Measurements from ENCODE around the gene TNFRSF8.
"Not testable (repeated sequence)": the region's sequence is repeated elsewhere in the genome, so short reads cannot be mapped to it uniquely, and the experiment has no call there.

The TNFRSF8 gene

DNA sequence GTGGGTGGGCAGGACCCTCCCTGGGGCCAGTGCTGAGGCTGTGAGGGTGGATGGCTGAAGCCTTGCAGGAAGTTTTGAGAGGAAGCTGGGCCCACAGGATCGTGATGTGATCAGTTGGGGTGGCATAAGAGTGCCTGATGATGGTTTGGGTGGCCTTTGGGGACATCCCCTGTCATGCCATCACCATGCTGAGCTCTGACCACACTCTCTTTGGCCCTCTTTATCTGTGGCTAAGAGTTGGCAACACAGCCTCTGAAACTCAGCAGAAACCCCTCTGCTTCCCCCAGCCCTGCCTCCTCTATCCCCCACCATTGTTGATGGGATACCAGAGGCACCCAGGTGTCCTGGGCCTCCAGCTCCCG is 24.0 kb upstream of the TNFRSF8 start:
- DNase-seq: no peak

DNA sequence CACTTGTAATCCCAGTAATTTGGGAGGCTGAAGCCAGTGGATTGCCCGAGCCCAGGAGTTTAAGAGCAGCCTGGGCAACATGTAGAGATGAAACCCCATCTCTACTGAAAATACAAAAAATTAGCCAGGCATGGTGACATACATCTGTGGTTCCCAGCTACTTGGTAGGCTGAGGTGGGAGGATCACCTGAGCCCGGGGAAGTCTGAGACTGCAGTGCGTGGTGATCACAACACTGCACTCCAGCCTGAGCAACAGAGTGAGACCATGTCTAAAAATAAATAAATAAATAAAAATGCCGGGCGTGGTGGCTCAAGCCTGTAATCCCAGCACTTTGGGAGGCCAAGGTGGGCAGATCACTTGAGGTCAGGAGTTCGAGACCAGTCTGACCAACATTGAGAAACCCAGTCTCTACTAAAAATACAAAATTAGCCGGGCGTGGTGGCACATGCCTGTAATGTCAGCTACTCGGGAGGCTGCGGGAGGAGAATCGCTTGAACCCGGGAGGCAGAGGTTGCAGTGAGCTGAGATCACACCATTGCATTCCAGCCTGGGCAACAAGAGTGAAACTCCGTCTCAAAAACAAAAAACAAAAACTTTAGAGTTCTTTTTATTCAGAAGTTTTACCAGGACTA is 23.2 kb upstream of the TNFRSF8 start:
- not testable (repeated sequence) for DNase-seq

DNA sequence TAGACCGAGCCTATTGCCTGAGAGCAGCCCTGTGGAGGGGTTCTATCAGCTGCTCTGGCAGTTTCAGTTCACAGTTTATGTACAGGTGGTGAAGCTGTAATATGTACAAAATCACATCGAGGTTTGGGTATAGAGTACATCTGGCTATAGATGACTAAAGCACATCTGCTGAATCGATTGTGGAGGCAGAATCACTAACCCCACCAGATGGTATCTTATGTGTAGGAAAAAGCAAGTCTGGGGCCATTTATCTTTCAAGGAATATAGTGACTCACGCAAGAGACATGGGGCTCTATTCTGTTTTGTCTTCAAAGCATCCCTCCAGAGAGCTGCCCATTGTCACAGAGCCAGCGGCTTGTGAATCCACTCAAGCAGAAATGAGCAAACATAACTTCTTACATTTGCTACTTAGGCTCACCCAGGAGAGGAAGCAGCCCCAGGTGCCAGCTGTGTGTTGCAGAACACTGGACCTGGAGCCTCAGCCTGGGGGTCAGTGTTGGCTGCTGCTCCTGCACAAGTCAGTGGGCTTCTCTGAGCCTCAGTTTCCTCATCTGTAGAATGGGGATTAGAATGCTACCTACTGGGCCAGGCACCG is 22.5 kb upstream of the TNFRSF8 start:
- DNase-seq: no peak

DNA sequence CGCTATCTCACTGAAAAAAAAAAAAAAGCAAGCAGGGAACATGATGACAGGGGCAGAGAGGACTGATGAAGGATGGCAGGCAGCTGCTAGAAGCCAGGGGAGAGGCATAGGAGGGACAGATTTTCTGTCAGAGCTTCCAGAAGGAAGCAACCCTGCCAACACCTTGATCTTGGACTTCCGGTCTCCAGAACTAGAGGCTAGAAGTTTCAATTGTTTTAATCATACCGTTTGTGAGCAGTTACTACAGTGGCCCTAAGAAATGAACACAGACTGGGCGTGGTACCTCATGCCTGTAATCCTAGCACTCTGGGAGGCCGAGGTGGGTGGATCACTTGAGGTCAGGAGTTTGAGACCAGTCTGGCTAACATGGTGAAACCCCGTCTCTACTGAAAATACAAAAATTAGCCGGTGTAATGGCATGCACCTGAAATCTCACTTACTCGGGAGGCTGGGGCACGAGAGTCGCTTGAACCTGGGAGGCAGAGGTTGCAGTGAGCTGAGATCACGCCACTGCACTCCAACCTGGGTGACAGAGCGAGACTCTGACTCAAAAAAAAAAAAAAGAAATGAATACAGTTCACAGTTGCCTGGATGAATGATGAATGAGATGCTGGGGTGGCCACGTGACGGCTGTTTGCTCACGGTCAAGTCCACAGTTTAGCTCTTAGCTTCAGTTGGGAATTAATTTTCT is 18.8 kb upstream of the TNFRSF8 start:
- not testable (repeated sequence) for DNase-seq

DNA sequence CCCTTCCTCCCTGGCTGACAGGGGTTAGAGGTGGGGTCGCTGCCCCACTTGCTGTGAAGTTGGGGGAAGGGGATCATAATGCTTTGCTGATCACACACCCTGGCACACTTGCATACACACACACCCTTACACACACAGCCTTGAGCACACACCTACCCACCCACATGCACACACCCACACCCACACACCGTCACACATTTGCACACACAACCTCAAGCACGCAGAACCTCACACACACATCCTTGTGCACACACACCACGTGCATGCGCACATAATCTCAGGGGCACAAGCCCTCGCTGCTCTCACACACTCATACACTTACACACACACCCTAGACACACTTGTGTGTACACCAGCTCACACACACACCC is 16.4 kb upstream of the TNFRSF8 start:
- DNase-seq: no peak

DNA sequence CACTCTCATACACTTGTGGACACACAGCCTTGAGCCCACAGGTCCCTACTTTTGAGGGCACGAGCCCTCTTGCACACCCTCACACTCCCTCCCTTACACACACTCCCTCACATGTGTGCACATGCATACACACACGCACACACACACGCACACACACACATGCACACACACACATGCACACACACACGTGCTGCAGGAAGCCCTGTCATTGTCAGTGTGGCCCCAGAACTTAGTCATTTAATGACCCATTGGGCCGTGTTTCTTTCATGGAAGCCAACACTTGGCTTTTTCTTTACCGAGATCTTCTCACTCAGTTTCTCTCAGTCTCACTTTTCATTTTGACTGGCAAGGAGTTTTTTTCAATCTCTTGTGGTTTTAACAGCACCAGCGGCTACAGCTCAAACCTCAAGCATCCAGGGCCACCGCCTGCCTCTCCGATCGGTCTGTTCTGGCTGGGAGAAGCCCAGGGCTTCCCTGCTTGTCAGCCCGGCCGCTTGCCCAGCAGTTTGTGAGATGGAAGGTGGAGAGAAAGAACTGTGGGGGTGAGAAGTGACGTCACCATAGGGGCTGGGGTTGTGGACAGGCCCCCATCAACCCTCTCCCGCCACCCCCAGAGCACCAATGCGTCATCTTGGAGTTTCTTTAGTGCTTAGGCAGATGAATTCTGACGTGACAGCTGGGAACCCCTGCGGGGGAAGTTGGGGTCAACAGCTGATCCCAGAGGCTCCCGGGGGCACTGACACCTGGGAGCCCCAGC is 15.8 kb upstream of the TNFRSF8 start:
- no peak for DNase-seq

DNA sequence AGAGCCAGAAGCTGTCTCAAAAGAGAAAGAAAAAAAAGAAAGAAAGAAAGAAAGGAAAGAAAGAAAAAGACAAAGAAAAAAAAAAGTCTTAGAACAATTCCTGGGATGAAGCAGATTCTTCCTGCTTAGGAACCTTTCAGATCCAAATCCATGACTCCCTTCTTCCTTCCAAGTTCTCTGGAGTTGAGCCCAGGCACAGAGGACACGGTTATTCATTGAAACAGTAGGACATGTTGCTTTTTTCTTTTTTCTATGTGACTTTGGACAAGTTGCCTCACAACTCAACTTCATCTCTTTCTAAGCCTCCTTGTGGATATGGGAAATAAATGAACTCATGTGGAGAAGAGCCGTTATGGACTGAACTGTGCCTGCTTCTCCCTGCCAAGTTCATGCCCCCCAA is 14.7 kb upstream of the TNFRSF8 start:
- DNase-seq: no peak

DNA sequence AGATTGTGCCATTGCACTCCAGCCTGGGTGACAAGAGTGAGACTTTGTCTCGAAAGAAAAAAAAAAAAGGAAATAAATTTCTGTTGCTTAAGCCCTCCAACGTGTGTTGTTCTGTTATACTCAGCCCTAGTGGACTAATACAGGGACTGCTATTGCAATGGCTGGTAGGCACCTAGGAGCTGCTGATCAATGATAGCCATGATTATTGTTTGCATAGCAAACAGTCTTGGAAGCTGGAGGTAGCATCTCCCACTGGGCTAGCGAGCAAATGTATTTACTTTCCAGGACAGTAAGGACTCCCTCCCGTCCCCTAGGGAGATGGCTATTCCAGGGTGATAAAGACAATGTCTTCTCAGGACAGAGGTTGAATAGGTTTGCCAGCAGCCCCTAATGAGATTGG is 13.5 kb upstream of the TNFRSF8 start:
- no peak for DNase-seq

DNA sequence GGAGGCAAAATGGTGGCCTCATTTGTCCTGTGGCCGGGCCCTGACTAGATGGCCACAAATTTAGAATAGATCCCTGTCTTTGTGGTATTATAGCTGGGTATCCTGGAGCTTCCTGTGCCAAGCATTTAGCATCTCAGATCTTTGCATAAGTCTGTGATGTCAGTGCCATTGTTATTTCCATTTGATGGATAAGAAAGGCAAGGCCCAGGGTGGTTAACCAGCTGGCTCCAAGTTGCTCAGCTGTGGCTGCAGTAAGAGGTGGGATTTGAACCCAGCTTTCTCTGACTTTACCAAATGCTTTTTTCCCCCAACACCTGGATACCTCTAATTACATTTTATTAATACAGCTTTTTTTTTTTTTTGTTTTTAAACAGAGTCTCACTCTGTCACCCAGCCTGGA is 11.7 kb upstream of the TNFRSF8 start:
- DNase-seq: no peak

DNA sequence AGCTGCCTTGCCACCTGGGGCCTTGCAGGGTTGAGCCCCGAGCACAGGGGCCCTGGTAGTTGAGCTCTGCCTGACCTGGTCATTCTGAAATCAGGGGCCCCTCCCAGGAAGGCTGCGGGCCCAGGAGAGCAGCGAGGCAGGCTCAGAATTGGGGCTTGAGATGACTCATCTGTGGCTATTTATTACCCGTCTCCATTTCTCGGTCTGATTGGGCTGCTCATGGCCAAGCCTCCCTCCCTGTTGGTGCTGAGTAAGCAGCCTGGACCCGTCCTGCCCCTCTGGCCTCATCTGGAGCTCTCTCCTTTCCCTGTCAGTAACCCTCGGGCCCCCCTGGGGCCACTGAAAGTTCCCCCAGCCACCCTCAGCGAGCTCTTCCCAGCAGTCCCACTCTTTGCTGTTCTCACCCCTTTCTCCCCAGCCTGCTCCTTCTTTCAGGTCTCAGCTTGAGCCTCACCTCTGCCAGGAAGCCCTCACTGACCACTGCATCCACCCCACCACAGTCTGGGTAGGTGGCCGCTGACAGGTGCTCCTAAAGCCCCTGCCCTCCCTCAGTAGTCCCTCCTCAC is 11.0 kb upstream of the TNFRSF8 start:
- peak; percentile 48 for DNase-seq

DNA sequence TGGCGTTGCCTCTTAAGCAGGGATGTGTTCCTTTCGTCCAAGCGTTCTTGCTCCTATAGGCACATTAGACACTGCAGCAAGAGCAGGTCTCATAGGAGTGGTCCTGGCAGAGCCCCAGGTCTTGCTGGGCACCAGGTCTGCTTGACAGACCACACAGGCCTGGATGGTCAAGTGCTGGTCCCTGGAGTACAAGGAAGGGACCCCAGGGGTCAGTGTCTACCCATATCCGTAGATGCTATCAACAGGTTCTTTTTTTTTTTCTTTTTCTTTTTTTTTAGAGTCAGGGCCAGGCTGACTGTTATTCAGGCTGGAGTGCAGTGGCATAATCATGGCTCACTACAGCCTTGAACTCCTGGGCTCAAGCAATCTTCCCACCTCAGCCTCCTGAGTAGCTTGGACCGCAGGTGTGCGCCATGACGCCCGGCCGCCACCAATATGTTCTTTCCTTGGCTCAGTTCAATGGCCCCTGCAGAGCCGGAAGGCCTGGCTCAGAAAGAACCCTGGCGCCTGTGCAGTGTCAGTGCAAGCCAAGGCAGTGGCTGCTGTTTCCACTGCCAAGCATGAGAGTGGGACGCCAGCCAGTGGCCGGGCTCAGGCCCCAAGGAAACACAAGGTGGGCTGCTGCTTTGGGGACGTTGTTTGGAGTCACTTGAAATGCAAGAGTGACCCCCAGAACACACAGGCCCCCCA is 10.0 kb upstream of the TNFRSF8 start:
- no peak for DNase-seq

DNA sequence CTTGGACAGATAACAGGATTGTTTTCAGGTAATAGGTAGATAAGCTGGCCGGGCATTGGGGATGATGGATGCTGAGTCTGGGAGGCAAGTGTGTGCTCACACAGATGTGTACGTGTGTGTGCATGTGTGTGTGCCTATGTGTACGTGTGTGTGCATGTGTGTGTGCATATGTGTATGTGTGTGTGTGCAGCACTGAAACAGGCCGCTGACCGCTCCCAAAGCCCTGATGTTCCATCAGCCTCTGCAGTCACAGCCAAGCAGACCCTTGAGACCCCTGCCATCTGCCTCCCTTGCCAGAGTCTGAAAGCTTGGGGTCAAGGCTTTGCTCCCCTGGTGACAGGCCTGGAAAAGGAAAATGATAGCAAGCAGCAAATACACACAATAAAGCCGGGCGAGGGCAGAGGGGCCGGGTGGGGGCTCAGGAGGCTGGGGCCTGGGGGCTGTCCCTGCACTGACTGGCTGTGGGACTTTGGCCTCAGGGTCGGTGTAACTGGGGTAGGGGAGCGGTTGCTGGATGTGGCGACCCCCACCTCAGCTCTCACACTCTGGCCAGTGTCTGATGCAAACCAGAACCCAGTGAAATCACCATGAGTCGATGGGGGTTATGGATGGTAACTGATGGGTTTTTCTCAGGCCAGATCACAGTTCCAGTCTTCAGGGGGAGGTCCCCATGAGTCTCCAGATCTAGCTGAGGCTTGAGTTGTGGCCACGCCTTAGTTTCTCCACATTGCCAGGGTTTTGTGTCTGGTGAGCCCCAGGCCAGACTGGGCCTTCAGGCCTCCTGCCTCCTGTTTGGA is 9.2 kb upstream of the TNFRSF8 start:
- DNase-seq: no peak

DNA sequence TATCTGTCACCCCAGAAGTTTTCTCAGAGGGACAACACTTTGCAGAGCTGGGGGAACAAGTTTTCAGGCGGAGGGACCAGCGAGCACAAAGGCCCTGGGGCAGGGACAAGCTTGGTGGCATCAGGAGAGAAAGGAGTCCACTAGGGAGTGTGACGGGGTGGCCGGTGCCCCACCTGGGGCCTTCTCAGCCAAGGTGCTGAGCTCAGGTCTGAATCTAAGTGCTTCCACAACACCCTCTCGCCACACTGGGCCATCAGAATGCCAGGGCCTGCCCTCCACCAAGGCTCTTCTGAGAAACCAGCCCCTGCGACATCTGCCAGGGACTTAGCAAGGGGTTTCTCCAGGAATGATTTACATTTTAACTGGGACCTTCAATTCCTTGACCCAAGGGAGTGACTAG is 7.8 kb upstream of the TNFRSF8 start:
- no peak for DNase-seq

DNA sequence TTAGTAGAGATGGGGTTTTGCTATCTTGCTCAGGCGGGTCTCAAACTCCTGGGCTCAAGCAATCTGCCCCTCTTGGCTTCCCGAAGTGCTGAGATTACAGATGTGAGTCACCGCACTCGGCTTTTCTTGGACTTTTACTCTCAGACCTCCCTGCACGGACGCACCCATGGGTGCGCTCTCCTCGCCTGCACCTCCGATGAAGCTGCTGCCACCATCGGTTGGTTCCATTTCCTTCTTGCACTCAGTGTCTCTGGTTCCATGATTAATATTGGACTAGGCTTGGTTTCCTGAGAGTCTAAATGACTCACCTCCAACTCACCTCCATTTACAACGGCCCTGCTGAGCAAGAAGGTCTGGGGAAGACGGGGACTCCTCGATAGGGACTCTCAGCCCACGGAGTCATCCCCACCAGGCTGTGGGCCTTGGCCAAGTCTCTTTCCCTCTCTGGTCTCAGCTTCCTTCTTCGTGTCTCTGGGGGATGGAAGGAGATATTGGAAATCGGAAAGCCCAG is 6.7 kb upstream of the TNFRSF8 start:
- no peak for DNase-seq

DNA sequence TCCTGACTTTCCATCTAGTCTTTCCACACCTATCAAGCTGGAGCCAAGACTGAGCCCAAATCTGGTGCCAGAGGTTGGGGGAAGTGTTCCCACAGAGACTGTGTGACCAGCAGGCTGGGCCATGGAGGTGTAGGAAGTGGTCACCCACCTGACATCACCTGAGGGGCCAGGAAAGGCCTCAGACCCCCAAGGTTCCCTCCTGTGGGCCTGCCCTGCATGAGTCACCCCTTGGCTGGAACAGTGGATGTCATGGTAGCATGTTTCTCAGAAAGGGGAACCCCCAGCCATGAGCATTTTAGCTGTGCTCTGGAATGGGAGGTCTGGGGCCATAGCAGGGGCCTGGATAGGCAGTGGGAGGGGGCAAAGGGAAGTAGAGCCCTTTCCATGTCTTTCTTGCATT is 5.7 kb upstream of the TNFRSF8 start:
- DNase-seq: no peak

DNA sequence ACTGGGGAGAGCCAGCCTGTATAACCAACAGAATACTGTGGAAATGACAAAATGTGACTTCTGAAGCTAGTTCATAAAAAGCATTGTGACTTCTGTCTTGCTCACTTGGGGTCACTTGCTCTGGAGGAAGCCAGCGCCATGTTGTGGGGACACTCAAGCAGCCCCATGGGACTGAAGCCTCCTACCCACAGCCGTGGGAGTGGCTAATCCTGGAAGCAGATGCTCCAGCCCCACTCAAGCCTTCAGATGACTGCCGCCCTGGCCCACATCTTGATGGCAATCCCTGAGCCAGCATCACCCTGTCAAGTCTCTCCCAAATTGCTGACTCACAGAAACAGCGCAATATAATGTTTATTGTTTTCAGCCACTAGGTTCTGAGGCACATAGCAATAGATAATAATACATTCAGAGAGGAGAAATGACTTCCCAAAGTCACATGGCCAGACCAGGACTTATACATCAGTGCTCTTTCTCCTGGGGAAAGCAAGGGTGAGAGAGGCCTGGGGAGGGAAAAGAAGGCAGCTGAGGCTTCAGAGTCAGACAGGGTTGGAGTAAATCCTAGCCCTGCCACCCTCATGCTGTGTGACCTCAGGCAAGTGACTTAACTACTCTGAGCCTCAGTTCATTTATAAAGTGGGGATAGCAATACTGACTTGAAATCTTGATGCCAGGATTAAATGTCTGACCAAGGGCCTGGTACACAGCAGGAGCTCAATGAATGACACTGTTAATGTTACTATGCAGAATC is 5.0 kb upstream of the TNFRSF8 start:
- no peak for DNase-seq

DNA sequence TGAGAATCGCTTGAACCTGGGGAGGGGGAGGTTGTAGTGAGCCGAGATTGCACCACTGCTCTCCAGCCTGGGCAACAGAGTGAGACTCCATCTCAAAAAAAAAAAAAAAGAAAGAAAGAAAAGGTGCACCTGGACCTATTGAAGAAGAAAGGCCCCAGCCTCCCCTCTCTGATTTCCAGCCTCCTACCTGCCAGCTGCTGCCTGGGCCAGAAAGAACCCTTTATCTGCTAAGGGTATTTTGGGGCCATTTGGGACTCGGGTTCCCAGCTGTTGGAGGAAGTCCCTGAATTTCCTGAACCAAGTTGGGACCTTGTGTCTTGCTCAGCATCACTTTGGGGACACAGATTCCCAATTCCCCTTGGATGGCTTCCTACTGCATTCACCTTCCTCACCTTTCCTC is 3.9 kb upstream of the TNFRSF8 start:
- DNase-seq: no peak

DNA sequence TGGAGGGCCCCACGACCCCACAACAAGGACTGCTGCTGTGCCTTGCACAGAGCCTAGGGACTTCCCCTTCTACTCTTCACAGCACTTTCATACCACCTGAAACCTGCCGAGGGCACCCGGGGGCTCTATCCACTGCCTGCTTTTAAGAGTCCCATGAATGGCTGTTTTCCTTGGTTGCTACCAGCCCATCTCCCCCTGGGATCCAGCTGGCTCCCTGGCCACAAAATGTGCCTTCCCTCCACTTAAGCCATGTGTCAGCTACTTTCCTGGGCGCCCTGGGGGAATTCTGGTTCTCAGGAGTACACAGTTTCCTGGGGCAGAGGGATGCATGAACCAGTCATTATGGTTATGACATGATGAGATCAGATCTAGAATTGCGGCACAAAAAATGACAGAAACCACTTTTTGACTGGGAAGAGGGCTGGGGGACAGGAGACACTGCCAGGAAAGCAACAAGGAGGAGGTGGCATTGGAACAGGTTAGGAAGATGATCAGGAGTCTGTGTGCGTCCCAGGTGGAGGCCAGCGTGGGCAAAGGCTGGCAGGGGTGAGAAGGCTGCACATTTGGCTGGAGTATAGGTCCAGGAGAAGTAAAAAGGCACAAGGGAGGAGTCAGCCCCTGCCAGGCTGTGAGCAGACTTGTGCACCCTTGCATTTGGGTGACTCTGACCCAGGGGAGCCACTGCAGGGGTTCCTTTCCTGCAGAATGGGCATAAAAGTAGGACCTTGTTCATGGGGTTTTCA is 3.2 kb upstream of the TNFRSF8 start:
- DNase-seq: no peak

DNA sequence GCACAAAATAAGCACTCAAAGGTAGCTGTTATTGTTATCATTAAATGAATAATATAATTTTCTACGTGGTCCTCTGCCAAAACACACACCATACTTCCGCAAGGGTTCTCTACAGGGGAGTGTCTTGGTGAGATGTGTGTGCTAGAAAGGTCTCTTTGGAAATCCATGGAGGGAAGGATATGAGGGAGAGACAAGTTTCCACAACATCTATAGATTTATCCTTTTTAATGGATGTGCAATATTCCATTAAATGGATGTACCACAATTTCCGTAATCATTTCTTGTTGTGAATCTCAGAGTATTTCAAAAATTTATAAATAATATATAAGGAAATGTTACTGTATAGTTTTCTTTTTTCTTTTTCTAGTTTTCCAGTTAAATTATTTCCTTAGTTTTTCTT is 2.6 kb upstream of the TNFRSF8 start:
- no peak for DNase-seq

Data from T1000 (cell line).